Fibroblast of gingiva (primary cell): ENCODE results near the gene PLCD1.

ENCODE experiments used
- DNase-seq: peaks from one replicate; pipeline ENCODE4 v3.0.0-alpha.2; 2011; ENCODE audit warnings: low read depth

PLCD1 gene

GRCh38 chr3:37964146-37964545 is 65.3 kb downstream of the PLCD1 start:
- no peak for DNase-seq

- DNase-seq, result no peak
Observed at GRCh38 chr3:37963635-37964034, 65.8 kb downstream of the PLCD1 start.

- no peak for DNase-seq
Observed at GRCh38 chr3:37963016-37963415, 66.4 kb downstream of the PLCD1 start.

- no peak for DNase-seq
Observed at GRCh38 chr3:37961622-37962431, 67.6 kb downstream of the PLCD1 start.

GRCh38 chr3:37957539-37957936 is 71.9 kb downstream of the PLCD1 start:
- DNase-seq, result no peak
